Thyroid gland (tissue), 4 donors: Measurements from ENCODE around the gene SUCLG2.

ENCODE experiments used
- POLR2A ChIP-seq, 2 donors: fragments of 450-650 bp; IDR thresholded peaks; one replicate each; pipeline ENCODE4 v1.6.1; 2017; ENCODE audit warnings: antibody characterized with exemption in 2 of 2, mild to moderate bottlenecking in 2 of 2, moderate library complexity in 1 of 2
- TF ChIP-seq, protein P1 (sequence below), 6 experiments: fragments of 200-600 bp in 3 of 6; fragments of 450-650 bp in 3 of 6; sonication (generic) in 3 of 6; IDR thresholded peaks; one replicate each; pipeline ENCODE4 v1.5.1; 2016 to 2019; ENCODE audit warnings: antibody characterized with exemption in 6 of 6, mild to moderate bottlenecking in 2 of 6, inconsistent platforms in 1 of 6, moderate library complexity in 1 of 6

DNA sequence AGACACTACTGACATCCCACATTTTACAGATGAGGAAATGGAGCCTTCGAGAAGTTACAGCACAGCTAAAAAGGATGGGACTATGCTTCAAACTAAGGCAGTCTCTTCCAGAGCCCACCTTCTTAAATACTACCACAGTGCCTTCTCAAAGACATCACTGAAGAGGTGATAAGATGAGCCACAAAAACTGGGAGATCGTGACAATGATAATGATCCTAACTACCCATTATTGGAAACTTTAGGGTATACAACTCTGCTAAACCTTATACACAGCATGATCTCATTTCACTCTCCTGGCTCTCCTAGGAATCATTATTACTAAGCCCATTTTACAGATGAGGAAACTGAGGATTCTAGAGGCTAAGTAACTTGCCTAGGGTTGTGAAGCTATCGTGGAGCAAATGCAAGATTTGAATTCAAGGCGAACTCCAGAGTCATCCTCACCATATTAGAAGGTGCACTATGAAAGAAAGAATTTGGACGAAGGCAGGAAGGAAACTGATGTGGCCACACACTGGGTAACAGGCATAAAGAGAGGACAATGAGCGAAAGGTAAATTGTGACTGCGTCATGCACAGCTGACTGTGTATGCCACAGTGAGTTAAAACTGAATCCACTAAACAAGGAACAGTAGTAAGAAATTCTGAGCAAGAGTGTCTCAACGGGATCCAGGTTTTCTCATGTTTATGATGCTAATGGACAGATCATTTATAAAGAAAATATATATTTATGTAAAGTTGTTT, 55.4 kb downstream of the SUCLG2 start:
- TF ChIP-seq, protein P1, sequence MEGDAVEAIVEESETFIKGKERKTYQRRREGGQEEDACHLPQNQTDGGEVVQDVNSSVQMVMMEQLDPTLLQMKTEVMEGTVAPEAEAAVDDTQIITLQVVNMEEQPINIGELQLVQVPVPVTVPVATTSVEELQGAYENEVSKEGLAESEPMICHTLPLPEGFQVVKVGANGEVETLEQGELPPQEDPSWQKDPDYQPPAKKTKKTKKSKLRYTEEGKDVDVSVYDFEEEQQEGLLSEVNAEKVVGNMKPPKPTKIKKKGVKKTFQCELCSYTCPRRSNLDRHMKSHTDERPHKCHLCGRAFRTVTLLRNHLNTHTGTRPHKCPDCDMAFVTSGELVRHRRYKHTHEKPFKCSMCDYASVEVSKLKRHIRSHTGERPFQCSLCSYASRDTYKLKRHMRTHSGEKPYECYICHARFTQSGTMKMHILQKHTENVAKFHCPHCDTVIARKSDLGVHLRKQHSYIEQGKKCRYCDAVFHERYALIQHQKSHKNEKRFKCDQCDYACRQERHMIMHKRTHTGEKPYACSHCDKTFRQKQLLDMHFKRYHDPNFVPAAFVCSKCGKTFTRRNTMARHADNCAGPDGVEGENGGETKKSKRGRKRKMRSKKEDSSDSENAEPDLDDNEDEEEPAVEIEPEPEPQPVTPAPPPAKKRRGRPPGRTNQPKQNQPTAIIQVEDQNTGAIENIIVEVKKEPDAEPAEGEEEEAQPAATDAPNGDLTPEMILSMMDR (IDR thresholded peaks at IDR 0.05), result no peak
- TF ChIP-seq POLR2A (IDR thresholded peaks at IDR 0.05), result no peak
